K562 (cell line): Measurements from ENCODE around the gene MS4A5.

ENCODE experiments used
- ARHGAP35 ChIP-seq: fragments of 450-650 bp; IDR thresholded peaks from 2 replicates; pipeline ENCODE4 v1.6.1; 2018; ENCODE audit not compliant: partially characterized antibody
- BRCA1 ChIP-seq, 2 experiments: fragments of 450-650 bp in 1 of 2; sonication (generic) in 1 of 2; formaldehyde crosslinking in 1 of 2; IDR thresholded peaks; 2 replicates each; pipeline versions ENCODE4 v1.5.0 to v1.6.1; 2017 to 2020; ENCODE audit warnings: mild to moderate bottlenecking in 1 of 2, missing genetic modification reagents in 1 of 2
- CTCF ChIP-seq, 3 experiments: IDR thresholded peaks in 2 of 3; conservative IDR thresholded peaks in 1 of 3; 2 replicates each; pipeline ENCODE4 v1.5.1; 2011 to 2012; ENCODE audit warnings: low read length in 3 of 3, mild to moderate bottlenecking in 3 of 3, control low read depth in 2 of 3, improper control_type of control experiment in 1 of 3, inconsistent platforms in 1 of 3, low read depth in 1 of 3, mixed read lengths in 1 of 3, moderate library complexity in 1 of 3; ENCODE audit not compliant: insufficient read depth in 2 of 3
- MAFK ChIP-seq: IDR thresholded peaks from 2 replicates; pipeline ENCODE4 v1.6.1; 2011; ENCODE audit warnings: low read length, improper control_type of control experiment
- RAD51 ChIP-seq: fragments of 450-650 bp; IDR thresholded peaks from 2 replicates; pipeline ENCODE4 v1.7.1; 2016; ENCODE audit warnings: low read depth, mild to moderate bottlenecking, borderline replicate concordance
- SRSF1 ChIP-seq: fragments of 200-400 bp; formaldehyde crosslinking; IDR thresholded peaks from 2 replicates; pipeline ENCODE4 v1.6.1; 2017; ENCODE audit warnings: mild to moderate bottlenecking, low read depth, low read length, moderate library complexity
- ZFP1 ChIP-seq: fragments of 450-650 bp; formaldehyde crosslinking; IDR thresholded peaks from 2 replicates; pipeline ENCODE4 v1.4.0; 2020; ENCODE audit warnings: mild to moderate bottlenecking, mixed read lengths

DNA sequence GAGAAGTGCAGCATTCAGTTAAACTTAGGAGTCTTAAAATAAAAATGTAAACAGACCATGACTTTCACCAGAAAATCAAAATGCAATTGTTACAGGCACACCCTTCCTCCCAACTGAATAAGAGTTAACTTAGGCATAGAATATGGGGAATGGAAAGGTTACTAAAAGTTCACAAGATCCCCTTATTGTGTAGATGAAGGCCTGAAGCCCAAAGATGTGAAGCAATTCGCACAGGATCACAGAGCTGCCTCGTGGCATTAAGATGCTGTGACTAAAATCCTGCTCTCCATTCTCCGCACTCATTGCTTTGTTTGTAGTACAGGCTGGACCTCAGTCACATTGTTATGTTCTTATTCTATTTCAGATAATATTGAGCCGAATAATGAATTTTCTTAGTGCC, 4.0 kb downstream of the MS4A5 start:
- TF ChIP-seq RAD51 (no peak), MAFK (no peak), BRCA1 (IDR thresholded peaks at IDR 0.05) (no peak), BRCA1 (CRISPR knock-in tag; IDR thresholded peaks at IDR 0.05) (no peak), CTCF (IDR thresholded peaks at IDR 0.05 in 2 of 3, conservative IDR thresholded peaks at IDR 0.05 in 1 of 3; ENCODE audit: insufficient read depth in 2 of 3, low read depth in 1 of 3, low read length in 3 of 3) (no peak), ZFP1 (CRISPR knock-in tag) (no peak), SRSF1 (no peak), ARHGAP35 (no peak)
